Ishikawa (cell line): Measurements from ENCODE around the gene UBE2QL1.

Experiments
- CEBPB ChIP-seq: IDR thresholded peaks from 2 replicates; pipeline ENCODE4 v1.6.1; 2012
- CREB1 ChIP-seq: IDR thresholded peaks from 2 replicates; pipeline ENCODE4 v1.6.1; 2012; ENCODE audit warnings: low read depth
- EGR1 ChIP-seq: IDR thresholded peaks from 2 replicates; pipeline ENCODE4 v1.6.1; 2012
- EP300 ChIP-seq: IDR thresholded peaks from 2 replicates; pipeline ENCODE4 v1.6.1; 2012; ENCODE audit warnings: borderline replicate concordance
- FOXM1 ChIP-seq: IDR thresholded peaks from 2 replicates; pipeline ENCODE4 v1.6.1; 2012; ENCODE audit warnings: low read depth, borderline replicate concordance
- NFIC ChIP-seq: IDR thresholded peaks from 2 replicates; pipeline ENCODE4 v1.6.1; 2012
- RAD21 ChIP-seq: IDR thresholded peaks from 2 replicates; pipeline ENCODE4 v1.6.1; 2012; ENCODE audit warnings: low read depth
- TAF1 ChIP-seq: IDR thresholded peaks from 2 replicates; pipeline ENCODE4 v1.6.1; 2012; ENCODE audit warnings: low read depth, mild to moderate bottlenecking
- TCF12 ChIP-seq: IDR thresholded peaks from 2 replicates; pipeline ENCODE4 v1.6.1; 2012; ENCODE audit warnings: low read depth
- TEAD4 ChIP-seq: IDR thresholded peaks from 2 replicates; pipeline ENCODE4 v1.6.1; 2012
- YY1 ChIP-seq: IDR thresholded peaks from 2 replicates; pipeline ENCODE4 v1.6.1; 2012; ENCODE audit warnings: low read depth
- ZBTB7A ChIP-seq: IDR thresholded peaks from 2 replicates; pipeline ENCODE4 v1.6.1; 2012; ENCODE audit warnings: low read depth
- TF ChIP-seq, protein P1 (sequence below): IDR thresholded peaks from 2 replicates; pipeline ENCODE4 v1.6.1; 2012; ENCODE audit warnings: low read depth, mild to moderate bottlenecking
- TF ChIP-seq, protein P2 (sequence below): IDR thresholded peaks from 2 replicates; pipeline ENCODE4 v1.6.1; 2012
- TF ChIP-seq, protein P3 (sequence below): IDR thresholded peaks from 2 replicates; pipeline ENCODE4 v1.6.1; 2012

Gene UBE2QL1

DNA sequence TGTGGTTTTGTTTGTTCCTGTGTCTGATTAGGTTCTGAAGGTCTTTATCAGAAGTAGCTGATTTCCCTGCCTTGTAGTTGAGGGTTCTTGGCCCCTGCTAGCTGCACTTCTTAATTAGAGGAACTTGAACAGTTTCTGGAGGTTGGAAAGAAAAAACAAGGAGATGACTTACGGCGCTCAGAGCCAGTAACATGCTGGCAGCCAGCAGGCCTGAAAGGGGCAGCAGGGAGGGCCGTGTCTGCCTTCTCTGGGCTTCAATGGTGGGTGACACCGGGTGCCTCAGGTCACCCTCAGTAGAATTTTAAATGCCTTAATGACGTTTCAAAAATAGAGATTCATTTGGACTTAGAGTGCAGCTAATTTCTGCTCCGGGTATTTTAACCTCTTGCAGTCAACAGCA is 15.8 kb downstream of the UBE2QL1 start:
- TF ChIP-seq TEAD4: no peak
- TF ChIP-seq, protein P1, sequence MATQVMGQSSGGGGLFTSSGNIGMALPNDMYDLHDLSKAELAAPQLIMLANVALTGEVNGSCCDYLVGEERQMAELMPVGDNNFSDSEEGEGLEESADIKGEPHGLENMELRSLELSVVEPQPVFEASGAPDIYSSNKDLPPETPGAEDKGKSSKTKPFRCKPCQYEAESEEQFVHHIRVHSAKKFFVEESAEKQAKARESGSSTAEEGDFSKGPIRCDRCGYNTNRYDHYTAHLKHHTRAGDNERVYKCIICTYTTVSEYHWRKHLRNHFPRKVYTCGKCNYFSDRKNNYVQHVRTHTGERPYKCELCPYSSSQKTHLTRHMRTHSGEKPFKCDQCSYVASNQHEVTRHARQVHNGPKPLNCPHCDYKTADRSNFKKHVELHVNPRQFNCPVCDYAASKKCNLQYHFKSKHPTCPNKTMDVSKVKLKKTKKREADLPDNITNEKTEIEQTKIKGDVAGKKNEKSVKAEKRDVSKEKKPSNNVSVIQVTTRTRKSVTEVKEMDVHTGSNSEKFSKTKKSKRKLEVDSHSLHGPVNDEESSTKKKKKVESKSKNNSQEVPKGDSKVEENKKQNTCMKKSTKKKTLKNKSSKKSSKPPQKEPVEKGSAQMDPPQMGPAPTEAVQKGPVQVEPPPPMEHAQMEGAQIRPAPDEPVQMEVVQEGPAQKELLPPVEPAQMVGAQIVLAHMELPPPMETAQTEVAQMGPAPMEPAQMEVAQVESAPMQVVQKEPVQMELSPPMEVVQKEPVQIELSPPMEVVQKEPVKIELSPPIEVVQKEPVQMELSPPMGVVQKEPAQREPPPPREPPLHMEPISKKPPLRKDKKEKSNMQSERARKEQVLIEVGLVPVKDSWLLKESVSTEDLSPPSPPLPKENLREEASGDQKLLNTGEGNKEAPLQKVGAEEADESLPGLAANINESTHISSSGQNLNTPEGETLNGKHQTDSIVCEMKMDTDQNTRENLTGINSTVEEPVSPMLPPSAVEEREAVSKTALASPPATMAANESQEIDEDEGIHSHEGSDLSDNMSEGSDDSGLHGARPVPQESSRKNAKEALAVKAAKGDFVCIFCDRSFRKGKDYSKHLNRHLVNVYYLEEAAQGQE: no peak
- TF ChIP-seq EP300: no peak
- TF ChIP-seq, protein P2, sequence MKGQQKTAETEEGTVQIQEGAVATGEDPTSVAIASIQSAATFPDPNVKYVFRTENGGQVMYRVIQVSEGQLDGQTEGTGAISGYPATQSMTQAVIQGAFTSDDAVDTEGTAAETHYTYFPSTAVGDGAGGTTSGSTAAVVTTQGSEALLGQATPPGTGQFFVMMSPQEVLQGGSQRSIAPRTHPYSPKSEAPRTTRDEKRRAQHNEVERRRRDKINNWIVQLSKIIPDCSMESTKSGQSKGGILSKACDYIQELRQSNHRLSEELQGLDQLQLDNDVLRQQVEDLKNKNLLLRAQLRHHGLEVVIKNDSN: no peak
- TF ChIP-seq NFIC: no peak
- TF ChIP-seq CREB1: no peak
- TF ChIP-seq ZBTB7A: no peak
- TF ChIP-seq EGR1: no peak
- no peak for TF ChIP-seq RAD21

DNA sequence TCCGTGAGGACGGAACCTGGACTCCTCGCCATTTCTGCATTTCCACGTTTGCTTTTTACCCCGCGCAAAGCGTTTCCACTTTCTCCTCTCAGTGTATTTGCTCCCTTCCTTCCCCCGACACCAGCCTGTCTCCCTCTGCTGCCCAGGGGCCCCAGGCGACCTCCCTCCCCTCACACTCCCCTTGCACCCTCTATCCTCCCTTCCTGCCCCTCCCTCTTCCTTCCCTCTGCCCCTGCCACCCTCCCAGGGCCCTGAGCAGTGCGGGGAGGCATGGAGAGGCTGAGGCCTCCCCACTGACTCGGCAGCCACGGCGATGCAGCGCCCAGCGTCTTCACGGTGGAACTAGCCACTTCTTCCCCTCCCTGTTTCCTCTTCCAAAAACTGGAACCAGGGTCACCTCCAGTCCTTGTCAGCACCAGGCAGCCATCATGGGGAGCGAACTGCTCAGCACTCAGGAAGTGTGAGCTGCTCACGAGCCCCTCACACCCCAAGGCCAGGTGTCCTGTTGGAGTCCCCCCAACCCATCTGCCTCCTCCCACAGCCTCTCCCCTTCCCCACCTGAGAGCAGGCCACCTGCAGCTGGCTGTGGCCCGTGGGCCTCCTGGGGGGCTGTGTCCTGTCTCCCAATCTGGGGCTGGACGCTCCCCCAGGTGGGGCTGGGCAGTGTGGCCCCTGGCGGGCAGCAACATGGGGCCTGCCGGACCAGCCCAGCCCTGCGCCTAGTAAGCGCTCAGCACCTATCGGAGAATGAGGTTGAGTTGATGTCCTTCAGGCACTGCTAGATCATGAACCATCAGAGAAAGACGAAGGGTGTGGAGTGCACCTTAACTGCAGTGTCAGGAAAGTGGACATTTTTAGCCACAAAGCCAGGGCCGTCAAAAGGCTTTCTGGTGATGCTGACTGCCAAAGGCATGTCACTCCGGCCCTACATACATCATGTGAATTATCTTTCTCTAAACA is 17.5 kb downstream of the UBE2QL1 start:
- TF ChIP-seq, protein P2: no peak

DNA sequence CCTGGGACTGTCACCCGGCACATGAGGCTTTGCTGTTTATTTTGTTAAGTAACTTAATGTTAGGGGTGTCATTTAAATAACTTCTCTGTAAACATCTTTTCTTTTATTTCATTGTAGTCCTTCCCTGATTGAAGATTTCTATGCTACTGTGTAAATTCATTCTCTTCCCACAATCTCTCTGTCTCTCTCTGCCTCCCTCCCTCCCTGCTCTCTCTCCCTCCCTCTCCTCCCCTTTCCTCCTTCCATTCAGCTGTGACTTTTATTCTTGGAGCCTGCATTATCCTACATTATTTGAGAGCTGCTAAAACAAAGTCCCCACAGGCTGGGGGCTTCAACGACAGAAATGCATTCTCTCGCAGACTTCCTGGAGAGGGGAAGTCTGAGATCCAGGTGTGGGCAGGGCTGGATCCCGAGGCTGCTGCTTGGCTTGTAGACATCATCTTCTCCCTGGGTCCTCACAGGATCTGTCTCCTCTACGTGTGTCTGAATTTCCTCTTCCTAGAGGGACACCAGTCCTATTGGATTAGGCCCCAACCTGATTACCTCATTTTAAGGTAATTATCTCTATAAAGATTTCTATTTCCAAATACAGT is 18.4 kb downstream of the UBE2QL1 start:
- TF ChIP-seq EP300 (no peak), CEBPB (no peak), RAD21 (no peak), CREB1 (no peak), NFIC (no peak), TCF12 (no peak), TEAD4 (no peak), YY1 (no peak), EGR1 (no peak), FOXM1 (no peak), TAF1 (no peak), ZBTB7A (no peak)
- TF ChIP-seq, protein P2: no peak
- TF ChIP-seq, protein P1: no peak
- TF ChIP-seq, protein P3, sequence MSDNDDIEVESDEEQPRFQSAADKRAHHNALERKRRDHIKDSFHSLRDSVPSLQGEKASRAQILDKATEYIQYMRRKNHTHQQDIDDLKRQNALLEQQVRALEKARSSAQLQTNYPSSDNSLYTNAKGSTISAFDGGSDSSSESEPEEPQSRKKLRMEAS: no peak

DNA sequence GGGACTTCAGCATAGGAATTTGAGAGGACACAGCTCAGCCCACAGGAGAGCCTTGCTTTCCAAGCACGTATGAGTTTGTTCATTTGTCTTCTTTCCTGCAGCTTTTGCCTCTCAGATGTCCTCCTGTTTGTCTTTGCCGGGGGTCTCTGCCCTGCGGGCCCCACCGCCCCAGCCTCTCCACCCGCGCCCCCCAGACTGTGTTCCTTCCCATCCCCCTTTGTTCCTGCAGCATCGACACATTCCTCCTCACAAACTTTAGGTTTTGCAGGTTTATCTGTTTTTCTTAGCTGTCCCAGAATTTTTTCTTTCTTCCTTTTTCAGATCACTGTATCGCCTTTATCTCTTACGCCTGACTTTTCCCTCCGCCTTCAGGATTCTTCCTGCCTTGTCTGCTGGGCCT is 18.9 kb downstream of the UBE2QL1 start:
- TF ChIP-seq ZBTB7A: no peak
- TF ChIP-seq EP300: no peak
- no peak for TF ChIP-seq FOXM1

DNA sequence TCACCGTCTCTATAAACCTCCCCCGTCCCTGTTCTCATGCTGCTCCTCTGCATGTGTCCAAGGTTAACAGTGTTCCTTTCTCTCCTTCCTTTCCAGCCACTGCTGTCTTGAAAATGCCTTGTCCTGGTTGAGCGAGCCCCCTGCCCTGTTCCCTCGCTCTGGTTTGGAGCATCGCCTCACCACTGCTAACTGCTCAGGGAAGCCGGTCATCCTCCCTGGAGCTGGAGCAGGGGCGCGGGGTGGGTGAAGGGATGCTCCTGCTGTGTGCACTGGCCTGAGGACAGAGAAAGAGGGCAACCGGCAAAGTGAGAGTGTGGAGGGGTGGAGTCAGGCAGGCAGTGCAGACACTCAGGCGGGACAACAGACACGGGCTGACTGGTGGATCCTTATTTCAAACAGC is 19.4 kb downstream of the UBE2QL1 start:
- no peak for TF ChIP-seq EGR1
- no peak for TF ChIP-seq TEAD4
- no peak for TF ChIP-seq CEBPB
- TF ChIP-seq YY1: no peak
- no peak for TF ChIP-seq RAD21

DNA sequence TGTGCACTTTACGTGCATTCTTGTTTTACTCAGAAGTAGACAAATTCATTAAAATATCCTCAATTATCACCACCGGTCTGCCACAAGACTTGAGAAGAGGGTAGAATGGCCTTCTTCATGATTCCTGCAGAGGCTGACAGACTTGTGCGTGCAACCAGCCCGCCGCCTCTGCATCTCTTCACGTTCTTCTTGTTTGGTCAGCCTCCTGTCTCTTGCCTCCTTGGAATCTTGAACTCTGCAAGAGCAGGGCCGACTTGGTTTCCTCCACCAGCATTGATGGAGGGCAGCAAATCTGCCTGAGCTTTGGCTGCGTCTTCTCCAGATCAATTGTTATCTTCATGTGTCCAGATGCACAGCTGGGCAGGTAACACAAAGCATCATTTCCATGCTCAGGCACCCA is 20.2 kb downstream of the UBE2QL1 start:
- TF ChIP-seq TEAD4: no peak
- TF ChIP-seq TAF1: no peak
- TF ChIP-seq EGR1: no peak
- TF ChIP-seq, protein P1: no peak
- TF ChIP-seq TCF12: no peak
- TF ChIP-seq, protein P3: no peak
- TF ChIP-seq YY1: no peak
- TF ChIP-seq ZBTB7A: no peak
- no peak for TF ChIP-seq RAD21
- TF ChIP-seq EP300: no peak
- TF ChIP-seq, protein P2: no peak
- TF ChIP-seq FOXM1: no peak
- TF ChIP-seq NFIC: no peak
- TF ChIP-seq CREB1: no peak
- TF ChIP-seq CEBPB: no peak
